Neural cell (in vitro differentiated cells): ENCODE data around the gene PLA2G4E. TPM values are rescaled to one million over a fixed set of nuclear protein-coding genes. Genes with fewer than 3 reads are reported as not detected.

Source experiments
- H2AFZ ChIP-seq: fragments of 200-600, 300-800 bp; sonication (generic), shearing (Covaris generic); 2 replicates; pipeline ENCODE4 v1.6.0; 2014; ENCODE audit warnings: low read depth, mild to moderate bottlenecking, antibody characterized with exemption, low read length, moderate library complexity
- H3F3A ChIP-seq: fragments of 200-600 bp; shearing (Covaris generic); 2 replicates; pipeline ENCODE4 v1.6.1; 2016; ENCODE audit warnings: mild to moderate bottlenecking, moderate library complexity, mixed read lengths, antibody characterized with exemption, low read length; ENCODE audit not compliant: insufficient read depth, poor library complexity, severe bottlenecking
- H3K27ac ChIP-seq: fragments of 200-600, 300-800 bp; sonication (generic), shearing (Covaris generic); 2 replicates; pipeline ENCODE4 v1.5.1; 2014; ENCODE audit warnings: mild to moderate bottlenecking, low read length, moderate library complexity
- H3K27me3 ChIP-seq: fragments of 300-800, 200-600 bp; sonication (generic), shearing (Covaris generic); 2 replicates; pipeline ENCODE4 v1.6.0; 2014; ENCODE audit warnings: mild to moderate bottlenecking, low read depth, low read length, moderate library complexity; ENCODE audit not compliant: insufficient read depth
- H3K36me3 ChIP-seq: fragments of 300-800, 200-600 bp; sonication (generic), shearing (Covaris generic); 2 replicates; pipeline ENCODE4 v1.5.1; 2014; ENCODE audit warnings: mild to moderate bottlenecking, antibody characterized with exemption, low read length, moderate library complexity; ENCODE audit not compliant: insufficient read depth
- H3K4me2 ChIP-seq: fragments of 300-800, 200-600 bp; sonication (generic), shearing (Covaris generic); 2 replicates; pipeline ENCODE4 v1.6.0; 2014; ENCODE audit warnings: mild to moderate bottlenecking, low read length
- H3K4me3 ChIP-seq: fragments of 300-800, 200-600 bp; sonication (generic), shearing (Covaris generic); 2 replicates; pipeline ENCODE4 v1.5.1; 2014; ENCODE audit warnings: mild to moderate bottlenecking, low read length, moderate library complexity
- H3K79me2 ChIP-seq: fragments of 200-600 bp; shearing (Covaris generic); replicated peaks from 2 replicates; pipeline ENCODE4 v1.6.0; 2014; ENCODE audit warnings: mild to moderate bottlenecking, low read length, moderate library complexity; ENCODE audit not compliant: insufficient read depth
- H3K9ac ChIP-seq: fragments of 300-800, 200-600 bp; sonication (generic), shearing (Covaris generic); 2 replicates; pipeline ENCODE4 v1.6.1; 2016; ENCODE audit warnings: mild to moderate bottlenecking, low read length, mixed read lengths
- H3K9me2 ChIP-seq: fragments of 200-600 bp; shearing (Covaris generic); 2 replicates; pipeline ENCODE4 v1.6.1; 2016; ENCODE audit warnings: mild to moderate bottlenecking, low read length, mixed read lengths; ENCODE audit not compliant: insufficient read depth
- H3K9me3 ChIP-seq: fragments of 200-600, 300-800 bp; sonication (generic), shearing (Covaris generic); 2 replicates; pipeline ENCODE4 v1.6.1; 2016; ENCODE audit warnings: mild to moderate bottlenecking, mixed run types, low read length, moderate library complexity, mixed read lengths
- H4K20me1 ChIP-seq: fragments of 200-600 bp; shearing (Covaris generic); 2 replicates; pipeline ENCODE4 v1.6.1; 2016; ENCODE audit warnings: mild to moderate bottlenecking, mixed run types; ENCODE audit not compliant: insufficient read depth
- EP300 ChIP-seq: fragments of 450-650 bp; conservative IDR thresholded peaks from 2 replicates; pipeline ENCODE4 v1.6.1; 2014; ENCODE audit warnings: antibody characterized with exemption, mild to moderate bottlenecking, moderate library complexity; ENCODE audit not compliant: poor library complexity, severe bottlenecking
- EZH2 ChIP-seq: fragments of 200-600, 300-800 bp; shearing (Covaris generic), sonication (generic); IDR thresholded peaks from 2 replicates; pipeline ENCODE4 v1.6.1; 2014; ENCODE audit warnings: antibody characterized with exemption, low read length, borderline replicate concordance, mild to moderate bottlenecking; ENCODE audit not compliant: insufficient read depth, poor library complexity, severe bottlenecking
- MXI1 ChIP-seq: fragments of 450-650 bp; conservative IDR thresholded peaks from 2 replicates; pipeline ENCODE4 v1.6.1; 2014; ENCODE audit warnings: antibody characterized with exemption, mild to moderate bottlenecking; ENCODE audit not compliant: poor library complexity, severe bottlenecking
- POLR2AphosphoS5 ChIP-seq: IDR thresholded peaks from 2 replicates; pipeline ENCODE4 v1.6.1; 2012
- RAD21 ChIP-seq: fragments of 450-650 bp; conservative IDR thresholded peaks from 2 replicates; pipeline ENCODE4 v1.6.1; 2014; ENCODE audit warnings: antibody characterized with exemption, mild to moderate bottlenecking, moderate library complexity
- SMC3 ChIP-seq: fragments of 450-650 bp; conservative IDR thresholded peaks from 2 replicates; pipeline ENCODE4 v1.6.1; 2014; ENCODE audit warnings: antibody characterized with exemption, mild to moderate bottlenecking, moderate library complexity; ENCODE audit not compliant: poor library complexity
- TAF1 ChIP-seq: IDR thresholded peaks from 2 replicates; pipeline ENCODE4 v1.6.1; 2012; ENCODE audit warnings: low read depth
- polyA plus RNA-seq: library from polyadenylated mRNA; depleted of rRNA; stranded (reverse); fragments of >200 nt; gene quantifications from 2 replicates; pipeline ENCODE4 v1.2.3, GENCODE V29; 2014
- TF ChIP-seq, protein P1 (sequence below): fragments of 450-650 bp; IDR thresholded peaks from 2 replicates; pipeline ENCODE4 v1.5.1; 2014; ENCODE audit warnings: antibody characterized with exemption, mild to moderate bottlenecking, moderate library complexity; ENCODE audit not compliant: poor library complexity, severe bottlenecking
- TF ChIP-seq, protein P2 (sequence below): IDR thresholded peaks from 2 replicates; pipeline ENCODE4 v1.6.1; 2012; ENCODE audit warnings: borderline replicate concordance

PLA2G4E gene
- polyA plus RNA-seq, 1 donor from 2014 or later: not detected

DNA sequence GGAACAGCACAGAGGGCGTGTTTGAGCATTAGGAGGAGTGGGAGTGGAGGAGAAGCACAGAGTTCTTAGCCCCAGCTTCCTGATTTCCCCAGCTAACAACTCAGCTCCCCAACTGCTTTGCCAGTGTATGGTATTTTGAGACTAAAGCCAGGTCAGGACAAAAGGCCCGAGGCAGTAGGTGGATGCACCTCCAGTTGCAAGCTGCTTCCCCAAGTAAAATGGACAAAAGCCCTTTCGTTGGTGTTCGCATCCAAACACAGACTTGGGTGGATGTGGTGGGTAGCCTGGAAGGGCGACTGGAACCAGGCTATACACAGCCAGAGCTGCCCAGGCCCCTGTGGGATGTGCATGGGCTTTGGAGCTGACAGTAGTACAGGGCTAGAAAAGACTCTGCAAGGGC is 36.2 kb downstream of the PLA2G4E start:
- H3K36me3 ChIP-seq: no peaks in the 10 kb centered on the region
- H2AFZ ChIP-seq: no peak overlapping the region
- no peaks in the 10 kb centered on the region for H3K9me3 ChIP-seq
- no peak overlapping the region for H3K4me3 ChIP-seq
- H3K27me3 ChIP-seq: no peaks in the 10 kb centered on the region
- H3K4me2 ChIP-seq: no peak overlapping the region
- no peaks in the 10 kb centered on the region for H3K9me2 ChIP-seq
- H3F3A ChIP-seq: no peaks in the 10 kb centered on the region
- no peak overlapping the region for H3K9ac ChIP-seq
- no peaks in the 10 kb centered on the region for H4K20me1 ChIP-seq
- no peak overlapping the region for H3K27ac ChIP-seq
- H3K79me2 ChIP-seq: no peaks in the 10 kb centered on the region
- TF ChIP-seq MXI1: no peak
- no peak for TF ChIP-seq POLR2AphosphoS5
- TF ChIP-seq, protein P1, sequence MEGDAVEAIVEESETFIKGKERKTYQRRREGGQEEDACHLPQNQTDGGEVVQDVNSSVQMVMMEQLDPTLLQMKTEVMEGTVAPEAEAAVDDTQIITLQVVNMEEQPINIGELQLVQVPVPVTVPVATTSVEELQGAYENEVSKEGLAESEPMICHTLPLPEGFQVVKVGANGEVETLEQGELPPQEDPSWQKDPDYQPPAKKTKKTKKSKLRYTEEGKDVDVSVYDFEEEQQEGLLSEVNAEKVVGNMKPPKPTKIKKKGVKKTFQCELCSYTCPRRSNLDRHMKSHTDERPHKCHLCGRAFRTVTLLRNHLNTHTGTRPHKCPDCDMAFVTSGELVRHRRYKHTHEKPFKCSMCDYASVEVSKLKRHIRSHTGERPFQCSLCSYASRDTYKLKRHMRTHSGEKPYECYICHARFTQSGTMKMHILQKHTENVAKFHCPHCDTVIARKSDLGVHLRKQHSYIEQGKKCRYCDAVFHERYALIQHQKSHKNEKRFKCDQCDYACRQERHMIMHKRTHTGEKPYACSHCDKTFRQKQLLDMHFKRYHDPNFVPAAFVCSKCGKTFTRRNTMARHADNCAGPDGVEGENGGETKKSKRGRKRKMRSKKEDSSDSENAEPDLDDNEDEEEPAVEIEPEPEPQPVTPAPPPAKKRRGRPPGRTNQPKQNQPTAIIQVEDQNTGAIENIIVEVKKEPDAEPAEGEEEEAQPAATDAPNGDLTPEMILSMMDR: no peak
- TF ChIP-seq RAD21: no peak
- TF ChIP-seq, protein P2, sequence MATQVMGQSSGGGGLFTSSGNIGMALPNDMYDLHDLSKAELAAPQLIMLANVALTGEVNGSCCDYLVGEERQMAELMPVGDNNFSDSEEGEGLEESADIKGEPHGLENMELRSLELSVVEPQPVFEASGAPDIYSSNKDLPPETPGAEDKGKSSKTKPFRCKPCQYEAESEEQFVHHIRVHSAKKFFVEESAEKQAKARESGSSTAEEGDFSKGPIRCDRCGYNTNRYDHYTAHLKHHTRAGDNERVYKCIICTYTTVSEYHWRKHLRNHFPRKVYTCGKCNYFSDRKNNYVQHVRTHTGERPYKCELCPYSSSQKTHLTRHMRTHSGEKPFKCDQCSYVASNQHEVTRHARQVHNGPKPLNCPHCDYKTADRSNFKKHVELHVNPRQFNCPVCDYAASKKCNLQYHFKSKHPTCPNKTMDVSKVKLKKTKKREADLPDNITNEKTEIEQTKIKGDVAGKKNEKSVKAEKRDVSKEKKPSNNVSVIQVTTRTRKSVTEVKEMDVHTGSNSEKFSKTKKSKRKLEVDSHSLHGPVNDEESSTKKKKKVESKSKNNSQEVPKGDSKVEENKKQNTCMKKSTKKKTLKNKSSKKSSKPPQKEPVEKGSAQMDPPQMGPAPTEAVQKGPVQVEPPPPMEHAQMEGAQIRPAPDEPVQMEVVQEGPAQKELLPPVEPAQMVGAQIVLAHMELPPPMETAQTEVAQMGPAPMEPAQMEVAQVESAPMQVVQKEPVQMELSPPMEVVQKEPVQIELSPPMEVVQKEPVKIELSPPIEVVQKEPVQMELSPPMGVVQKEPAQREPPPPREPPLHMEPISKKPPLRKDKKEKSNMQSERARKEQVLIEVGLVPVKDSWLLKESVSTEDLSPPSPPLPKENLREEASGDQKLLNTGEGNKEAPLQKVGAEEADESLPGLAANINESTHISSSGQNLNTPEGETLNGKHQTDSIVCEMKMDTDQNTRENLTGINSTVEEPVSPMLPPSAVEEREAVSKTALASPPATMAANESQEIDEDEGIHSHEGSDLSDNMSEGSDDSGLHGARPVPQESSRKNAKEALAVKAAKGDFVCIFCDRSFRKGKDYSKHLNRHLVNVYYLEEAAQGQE: no peak
- no peak for TF ChIP-seq EZH2
- no peak for TF ChIP-seq TAF1
- TF ChIP-seq EP300: no peak
- no peak for TF ChIP-seq SMC3

DNA sequence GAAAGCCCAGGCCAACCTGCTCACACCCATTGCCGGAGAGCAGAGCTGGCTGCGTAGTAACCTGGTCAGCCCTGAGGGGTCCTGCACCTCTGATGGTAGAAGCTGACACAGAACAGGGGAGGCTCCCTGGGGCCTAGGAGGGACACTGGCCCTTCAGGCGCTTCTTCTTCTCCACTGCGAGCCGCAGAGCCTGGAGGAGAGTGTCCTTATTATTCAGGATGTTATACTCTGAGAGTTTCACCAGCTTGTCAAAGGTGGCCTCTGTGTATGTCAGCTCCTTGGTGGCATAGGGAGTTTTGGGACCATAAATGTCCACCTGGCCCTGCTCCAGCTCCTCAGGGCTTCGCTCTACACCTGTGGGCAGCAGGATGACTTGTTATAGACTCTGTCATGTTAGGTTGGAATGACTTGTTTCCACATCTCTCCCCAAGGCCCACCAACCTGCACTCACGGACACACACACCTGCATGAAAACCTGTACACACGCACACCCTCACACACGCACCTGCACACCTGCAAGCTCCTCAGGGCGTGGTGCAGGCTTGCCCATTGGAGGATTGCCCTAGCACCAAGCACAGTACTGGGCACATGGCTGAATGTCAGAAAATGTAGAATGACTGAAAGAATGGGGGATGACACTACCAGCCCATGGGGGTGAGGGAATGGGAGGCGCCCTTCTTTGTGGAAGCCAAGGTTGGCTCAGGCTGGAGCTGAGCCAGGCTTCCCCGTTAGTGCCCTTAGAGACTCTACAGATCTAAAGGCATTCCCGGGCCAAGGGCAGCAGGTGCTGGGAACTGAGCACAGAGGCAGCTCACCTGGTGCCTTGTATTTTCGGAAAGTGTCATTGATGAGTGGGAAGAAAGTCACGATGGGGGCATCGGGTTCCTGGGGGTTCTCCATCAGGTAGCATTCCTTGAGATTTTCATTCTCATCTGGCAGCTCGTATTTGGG is 36.9 kb downstream of the PLA2G4E start:
- H3K27me3 ChIP-seq: no peaks in the 10 kb centered on the region
- no peak overlapping the region for H3K4me2 ChIP-seq
- H3K9me2 ChIP-seq: no peaks in the 10 kb centered on the region
- no peaks in the 10 kb centered on the region for H3K9me3 ChIP-seq
- no peak overlapping the region for H3K9ac ChIP-seq
- H3K4me3 ChIP-seq: no peak overlapping the region
- no peaks in the 10 kb centered on the region for H4K20me1 ChIP-seq
- H3K27ac ChIP-seq: no peak overlapping the region
- H3K79me2 ChIP-seq: no peaks in the 10 kb centered on the region
- H3F3A ChIP-seq: no peaks in the 10 kb centered on the region
- TF ChIP-seq POLR2AphosphoS5: no peak
- TF ChIP-seq TAF1: no peak
- TF ChIP-seq, protein P1: no peak
- TF ChIP-seq, protein P2: no peak
- TF ChIP-seq MXI1: no peak
- TF ChIP-seq EZH2: no peak
- no peak for TF ChIP-seq SMC3
- no peak for TF ChIP-seq RAD21
- no peaks in the 10 kb centered on the region for H3K36me3 ChIP-seq
- no peak overlapping the region for H2AFZ ChIP-seq
